Endothelial cell of umbilical vein (primary cell): ENCODE measurements around the gene KIR3DL2. TPM values are rescaled to one million over a fixed set of nuclear protein-coding genes. Genes with fewer than 3 reads are reported as not detected.

Source experiments
- BruUV-seq: library from RNA; stranded (reverse); fragments of 400-500 nt; replicated peaks from 2 replicates; lab custom pipeline; 2021; lab: Mats Ljungman, UMichigan
- CTCF ChIA-PET: fragments of 300-600, 350-600 bp; sonication (Branson Sonifier 250); formaldehyde crosslinking; loops from one replicate; lab custom pipeline; 2021; ENCODE audit warnings: antibody characterized with exemption, inconsistent platforms; lab: Charles Lee
- POLR2A ChIA-PET: fragments of 300-600, 350-600 bp; sonication (Branson Sonifier 250); formaldehyde crosslinking; loops from one replicate; lab custom pipeline; 2021; ENCODE audit warnings: antibody characterized with exemption, inconsistent platforms; lab: Charles Lee
- DNase-seq: peaks from one replicate; pipeline ENCODE4 v3.0.0-alpha.2; 2011; ENCODE audit warnings: low read depth, low spot score
- FAIRE-seq: peaks from 2 replicates; lab custom pipeline; 2011; peaks lifted over from hg19 to GRCh38; lab: Jason Lieb, UNC
- H2AFZ ChIP-seq: 2 replicates; pipeline ENCODE4 v1.6.0; 2012; ENCODE audit warnings: low read depth, low read length, control low read depth, inconsistent platforms
- H3K27ac ChIP-seq: 2 replicates; pipeline ENCODE4 v1.5.1; 2011; ENCODE audit warnings: low read depth, mild to moderate bottlenecking, control low read depth, low read length, moderate library complexity; ENCODE audit not compliant: insufficient read depth
- H3K27me3 ChIP-seq, 2 experiments: 2 replicates each; pipeline versions ENCODE4 v1.6.0 to v1.6.1; 2011; ENCODE audit warnings: low read length in 2 of 2, mixed read lengths in 1 of 2; ENCODE audit not compliant: control insufficient read depth in 2 of 2, insufficient read depth in 2 of 2
- H3K36me3 ChIP-seq, 2 experiments: 2 replicates in 1 of 2; 3 replicates in 1 of 2; pipeline ENCODE4 v1.5.1; 2011; ENCODE audit warnings: low read length in 2 of 2, mild to moderate bottlenecking in 1 of 2, moderate library complexity in 1 of 2; ENCODE audit not compliant: control insufficient read depth in 2 of 2, insufficient read depth in 2 of 2; ENCODE audit errors: extremely low read depth in 1 of 2
- H3K4me1 ChIP-seq: 3 replicates; pipeline ENCODE4 v1.5.1; 2011; ENCODE audit warnings: mild to moderate bottlenecking, low read length; ENCODE audit not compliant: control insufficient read depth, insufficient read depth; ENCODE audit errors: extremely low read depth
- H3K4me2 ChIP-seq: 2 replicates; pipeline ENCODE4 v1.6.1; 2011; ENCODE audit warnings: low read length, control low read depth, mixed read lengths; ENCODE audit not compliant: insufficient read depth
- H3K4me3 ChIP-seq, 3 experiments: fragments of 200-600 bp in 1 of 3; sonication (generic), shearing (Covaris generic) in 1 of 3; replicated peaks in 1 of 3; 2 replicates each; pipeline ENCODE4 v1.5.1; 2011 to 2016; ENCODE audit warnings: control low read depth in 3 of 3, low read length in 3 of 3, mild to moderate bottlenecking in 2 of 3, inconsistent platforms in 1 of 3, low read depth in 1 of 3, moderate library complexity in 1 of 3; ENCODE audit not compliant: insufficient read depth in 1 of 3
- H3K79me2 ChIP-seq: 2 replicates; pipeline ENCODE4 v1.6.0; 2012; ENCODE audit warnings: low read length, inconsistent platforms; ENCODE audit not compliant: control insufficient read depth, insufficient read depth
- H3K9ac ChIP-seq: replicated peaks from 2 replicates; pipeline ENCODE3; 2011; ENCODE audit warnings: low read length, control low read depth; ENCODE audit not compliant: insufficient read depth; ENCODE audit errors: extremely low read depth
- H3K9me1 ChIP-seq: replicated peaks from 3 replicates; pipeline ENCODE4 v1.6.0; 2011; ENCODE audit warnings: mild to moderate bottlenecking, low read length; ENCODE audit not compliant: control insufficient read depth, insufficient read depth; ENCODE audit errors: extremely low read depth
- H3K9me3 ChIP-seq: replicated peaks from 2 replicates; pipeline ENCODE4 v1.5.1; 2012; ENCODE audit warnings: low read length, inconsistent platforms; ENCODE audit not compliant: control insufficient read depth, insufficient read depth
- H4K20me1 ChIP-seq: replicated peaks from 2 replicates; pipeline ENCODE3; 2011; ENCODE audit warnings: mild to moderate bottlenecking, low read length; ENCODE audit not compliant: control insufficient read depth, insufficient read depth; ENCODE audit errors: extremely low read depth
- CTCF ChIP-seq, 2 donors: IDR thresholded peaks; 1 replicate in 1 of 2; 2 replicates in 1 of 2; pipeline ENCODE4 v1.5.1; 2011; ENCODE audit warnings: low read length in 2 of 2, mild to moderate bottlenecking in 2 of 2, moderate library complexity in 2 of 2, control low read depth in 1 of 2, inconsistent platforms in 1 of 2, low read depth in 1 of 2; ENCODE audit not compliant: insufficient read depth in 1 of 2; ENCODE audit errors: extremely low read depth in 1 of 2
- EZH2 ChIP-seq: IDR thresholded peaks from 2 replicates; pipeline ENCODE4 v1.6.1; 2012; ENCODE audit warnings: borderline replicate concordance, low read depth, mild to moderate bottlenecking, moderate library complexity, low read length, inconsistent platforms; ENCODE audit not compliant: severe bottlenecking
- FOS ChIP-seq: IDR thresholded peaks from 2 replicates; pipeline ENCODE4 v1.6.1; 2011; ENCODE audit warnings: mild to moderate bottlenecking, low read length, moderate library complexity, borderline replicate concordance; ENCODE audit not compliant: insufficient read depth
- GATA2 ChIP-seq: IDR thresholded peaks from 2 replicates; pipeline ENCODE4 v1.7.0; 2011; ENCODE audit warnings: low read depth, mild to moderate bottlenecking, moderate library complexity, mixed read lengths, low read length; ENCODE audit not compliant: insufficient read length, insufficient read depth
- JUN ChIP-seq: IDR thresholded peaks from 2 replicates; pipeline ENCODE4 v1.6.1; 2011; ENCODE audit warnings: borderline replicate concordance, low read depth; ENCODE audit not compliant: insufficient read length, insufficient read depth
- MAX ChIP-seq: IDR thresholded peaks from 2 replicates; pipeline ENCODE4 v1.6.1; 2011; ENCODE audit not compliant: insufficient read depth, insufficient read length
- MYC ChIP-seq: IDR thresholded peaks from one replicate; pipeline ENCODE4 v1.6.1; 2011; ENCODE audit warnings: mild to moderate bottlenecking, low read depth, low read length
- POLR2A ChIP-seq: IDR thresholded peaks from 2 replicates; pipeline ENCODE4 v1.6.1; 2012; ENCODE audit warnings: low read depth, mild to moderate bottlenecking, control low read depth, low read length
- POLR2AphosphoS5 ChIP-seq: IDR thresholded peaks from 2 replicates; pipeline ENCODE4 v1.6.1; 2012; ENCODE audit warnings: low read depth, mild to moderate bottlenecking, control low read depth, low read length, moderate library complexity; ENCODE audit not compliant: insufficient read depth
- dilution Hi-C: fragments of 300-500 bp; cut with MboI; formaldehyde crosslinking; loops from one replicate; pipeline ENCODE4 v1.15.0; 2019; ENCODE audit warnings: low sequenced_read_pairs; ENCODE audit not compliant: extremely low pct_ligation_motif_present
- intact Hi-C: fragments of 100-400 bp; cut with micrococcal nuclease; formaldehyde crosslinking; loops from one replicate; pipeline ENCODE4 v1.10.0; 2022
- polyA plus RNA-seq, 4 experiments: library from polyadenylated mRNA; depleted of rRNA in 3 of 4; stranded (reverse) in 3 of 4; unstranded in 1 of 4; fragments of >200 nt; gene quantifications; 2 replicates each; pipeline versions ENCODE4 v1.2.1 to v1.2.3, GENCODE V29; 2011 to 2012; ENCODE audit warnings: missing spikeins in 1 of 4
- total RNA-seq: library from RNA; stranded (reverse); gene quantifications from 2 replicates; pipeline ENCODE4 v1.2.3, GENCODE V29; 2021

The KIR3DL2 gene
- total and polyA plus RNA-seq, 2 donors (not counting 3 experiments of a cell fraction or from before 2014, with no cell fraction given), result not detected

- dilution Hi-C loops (no loop called here), intact Hi-C loops (no loop called here)
- H4K20me1 ChIP-seq, result no peaks in the 10 kb centered on the region
- H3K36me3 ChIP-seq, result no peaks in the 10 kb centered on the region
- H3K9me3 ChIP-seq, result peaks cover under 1% of the 10 kb centered on the region
- H3K9ac ChIP-seq, result no peak overlapping the region
- no peak overlapping the region for H3K4me2 ChIP-seq
- DNase-seq, result no peak
- no peaks in the 10 kb centered on the region for H3K27me3 ChIP-seq
- H3K79me2 ChIP-seq, result no peaks in the 10 kb centered on the region
- H2AFZ ChIP-seq, result no peak overlapping the region
- H3K4me1 ChIP-seq, result no peaks in the 10 kb centered on the region
- BruUV-seq, result no TSS peak
- CTCF ChIA-PET, result no interaction called here
- TF ChIP-seq MYC, result no peak
- no peak for TF ChIP-seq POLR2AphosphoS5
- TF ChIP-seq EZH2, result no peak
- TF ChIP-seq JUN, result no peak
- TF ChIP-seq POLR2A, result no peak
- TF ChIP-seq GATA2, result no peak
- no peak for TF ChIP-seq MAX
- no peak for TF ChIP-seq FOS
- TF ChIP-seq CTCF (IDR thresholded peaks at IDR 0.05; ENCODE audit: extremely low read depth in 1 of 2, insufficient read depth in 1 of 2, low read depth in 1 of 2, low read length in 2 of 2), result no peak
- POLR2A ChIA-PET, result no interaction called here
- FAIRE-seq, result no peak
- H3K9me1 ChIP-seq, result no peaks in the 10 kb centered on the region
- H3K27ac ChIP-seq, result no peak overlapping the region
- H3K4me3 ChIP-seq, result no peak overlapping the region
Measured at GRCh38 chr19:54804101-54804500, 46.1 kb upstream of the KIR3DL2 start.
